Aorta (tissue), 5 donors: ENCODE measurements around the gene ORM2. TPM values are rescaled to one million over a fixed set of nuclear protein-coding genes. Genes with fewer than 3 reads are reported as not detected.
A peak's percentile ranks its signal among the peaks of the same experiment; 100 is the strongest.

ENCODE experiments used
- ATAC-seq: fragments of 200-7000 bp; cut with Tn5 transposase; one replicate; pipeline ENCODE4 v1.9.1; 2022; ENCODE audit warnings: moderate library complexity; ENCODE audit not compliant: low FRiP score
- DNase-seq, 2 donors: peaks; one replicate each; pipeline ENCODE4 v3.0.0-alpha.2; 2020
- H3K27ac ChIP-seq, 2 donors: one replicate each; pipeline ENCODE4 v1.5.1; 2013; ENCODE audit warnings: low read length in 2 of 2, mild to moderate bottlenecking in 2 of 2, moderate library complexity in 2 of 2, control low read depth in 1 of 2, inconsistent platforms in 1 of 2, low read depth in 1 of 2
- H3K27me3 ChIP-seq, 2 donors: one replicate each; pipeline ENCODE4 v1.6.1; 2013; ENCODE audit warnings: control low read depth in 1 of 2, low read length in 1 of 2, mild to moderate bottlenecking in 1 of 2, moderate library complexity in 1 of 2; ENCODE audit not compliant: insufficient read depth in 2 of 2, control insufficient read depth in 1 of 2
- H3K36me3 ChIP-seq, 2 donors: one replicate each; pipeline ENCODE4 v1.6.1; 2013; ENCODE audit warnings: control low read depth in 1 of 2, low read length in 1 of 2, mild to moderate bottlenecking in 1 of 2; ENCODE audit not compliant: insufficient read depth in 2 of 2, control insufficient read depth in 1 of 2
- H3K4me1 ChIP-seq, 2 donors: one replicate each; pipeline ENCODE4 v1.6.1; 2013; ENCODE audit warnings: low read length in 2 of 2, control low read depth in 1 of 2, mild to moderate bottlenecking in 1 of 2, moderate library complexity in 1 of 2; ENCODE audit not compliant: insufficient read depth in 2 of 2, control insufficient read depth in 1 of 2
- H3K4me3 ChIP-seq, 2 donors: one replicate each; pipeline ENCODE4 v1.5.1; 2013; ENCODE audit warnings: low read length in 2 of 2, control low read depth in 1 of 2, mild to moderate bottlenecking in 1 of 2
- H3K9me3 ChIP-seq: one replicate; pipeline ENCODE4 v1.6.1; 2013; ENCODE audit warnings: mild to moderate bottlenecking, low read length; ENCODE audit not compliant: control insufficient read depth
- WGBS, 2 donors: extraction: QIAGEN DNeasy Blood & Tissue Kit; methylation state at CpG; one replicate each; pipeline ENCODE4 v1.1.7; 2013; 5-methylcytosine and 5-hydroxymethylcytosine counted together
- intact Hi-C, 2 donors: fragments of 100-400 bp; cut with DNase I; formaldehyde crosslinking; loops; one replicate each; pipeline versions ENCODE4 v1.14.2 to v1.15.0; 2022
- polyA plus RNA-seq, 2 donors: library from polyadenylated mRNA; stranded (reverse); fragments of 200-250 nt; gene quantifications; one replicate each; pipeline ENCODE4 v1.2.3, GENCODE V29; 2013
- total RNA-seq, 2 donors: library from RNA; stranded (reverse); fragmentation: NEBNext Ultra II Directional; extraction: Animal tissue kit (Norgen Biotek cat#: 25700); gene quantifications; one replicate each; pipeline ENCODE4 v1.2.1, GENCODE V29; 2021
- donor health status: healthy with polysubstance abuse.
- donor health status: Bipolar disorder and iron deficiency.
- donor health status: DM: no; HTN: no; CAD: no.
- donor health status: DM: no; HTN: no; CAD: no.
- donor health status: DM: yes; HTN: yes; CAD: no.

The ORM2 gene
- total and polyA plus RNA-seq, 4 donors, result not detected

GRCh38 chr9:114365194-114365593, 35.5 kb downstream of the ORM2 start:
- no peak overlapping the region for H3K4me3 ChIP-seq
- no peaks in the 10 kb centered on the region for H3K9me3 ChIP-seq
- DNase-seq, result no peak
- H3K27ac ChIP-seq, result no peak overlapping the region
- intact Hi-C loops, result no loop called here
- WGBS, 2 donors, result 88 to 92% methylated on average over 2 of the region's 2 CpGs
- no peaks in the 10 kb centered on the region for H3K27me3 ChIP-seq
- H3K4me1 ChIP-seq, result peaks cover 0 to 2% of the 10 kb centered on the region in 2 donors
- no peak for ATAC-seq
- H3K36me3 ChIP-seq, result peaks cover 0 to 11% of the 10 kb centered on the region in 2 donors

- intact Hi-C loops, result no loop called here
- H3K4me1 ChIP-seq, result peaks cover 0 to 2% of the 10 kb centered on the region in 2 donors
- H3K27ac ChIP-seq, result peak overlapping the region in 1 of 2 donors; percentile 61
- H3K9me3 ChIP-seq, result no peaks in the 10 kb centered on the region
- H3K27me3 ChIP-seq, result no peaks in the 10 kb centered on the region
- no peak overlapping the region for H3K4me3 ChIP-seq
- 20 to 22% methylated on average over 10 of the region's 10 CpGs for WGBS, 2 donors
- ATAC-seq (no peak), DNase-seq (no peak)
- H3K36me3 ChIP-seq, result peaks cover 0 to 8% of the 10 kb centered on the region in 2 donors
Measured at GRCh38 chr9:114366334-114367128, 36.9 kb downstream of the ORM2 start.

GRCh38 chr9:114367366-114367765, 37.7 kb downstream of the ORM2 start:
- intact Hi-C loops, result no loop called here
- ATAC-seq, result no peak
- peaks cover 0 to 5% of the 10 kb centered on the region in 2 donors for H3K36me3 ChIP-seq
- H3K9me3 ChIP-seq, result no peaks in the 10 kb centered on the region
- peak overlapping the region in 1 of 2 donors; percentile 32 for H3K27ac ChIP-seq
- peak in 1 of 2 donors; percentile 65 for DNase-seq
- peaks cover 0 to 2% of the 10 kb centered on the region in 2 donors for H3K4me1 ChIP-seq
- no peak overlapping the region for H3K4me3 ChIP-seq
- WGBS, 2 donors, result 88 to 89% methylated on average over 6 of the region's 6 CpGs
- no peaks in the 10 kb centered on the region for H3K27me3 ChIP-seq

- 84 to 87% methylated on average over 14 of the region's 14 CpGs for WGBS, 2 donors
- Histone ChIP-seq H3K4me1 (peaks cover 0 to 2% of the 10 kb centered on the region in 2 donors), H3K9me3 (no peaks in the 10 kb centered on the region), H3K27me3 (no peaks in the 10 kb centered on the region), H3K27ac (peak overlapping the region in 1 of 2 donors; percentile 9), H3K4me3 (no peak overlapping the region), H3K36me3 (peaks cover 0 to 5% of the 10 kb centered on the region in 2 donors)
- intact Hi-C loops, result no loop called here
- DNase-seq (peak in 1 of 2 donors; percentile 71), ATAC-seq (no peak)
Measured at GRCh38 chr9:114367772-114368569, 38.3 kb downstream of the ORM2 start.

- Histone ChIP-seq H3K27ac (no peak overlapping the region), H3K36me3 (peaks cover 0 to 4% of the 10 kb centered on the region in 2 donors), H3K9me3 (no peaks in the 10 kb centered on the region), H3K27me3 (no peaks in the 10 kb centered on the region), H3K4me1 (peaks cover 0 to 2% of the 10 kb centered on the region in 2 donors), H3K4me3 (no peak overlapping the region)
- peak in 1 of 2 donors; percentile 23 for DNase-seq
- intact Hi-C loops, result no loop called here
- WGBS, 2 donors, result 94 to 96% methylated on average over 9 of the region's 9 CpGs
- ATAC-seq, result no peak
Measured at GRCh38 chr9:114369216-114370130, 39.8 kb downstream of the ORM2 start.

GRCh38 chr9:114370251-114370967, 40.7 kb downstream of the ORM2 start:
- H3K36me3 ChIP-seq, result peaks cover 0 to 2% of the 10 kb centered on the region in 2 donors
- no peak overlapping the region for H3K27ac ChIP-seq
- H3K4me3 ChIP-seq, result no peak overlapping the region
- intact Hi-C loops, result no loop called here
- H3K4me1 ChIP-seq, result peaks cover 0 to 2% of the 10 kb centered on the region in 2 donors
- ATAC-seq, result no peak
- DNase-seq, result peak in 1 of 2 donors; percentile 64
- WGBS, 2 donors, result 58 to 63% methylated on average over 6 of the region's 6 CpGs
- no peaks in the 10 kb centered on the region for H3K27me3 ChIP-seq
- no peaks in the 10 kb centered on the region for H3K9me3 ChIP-seq

GRCh38 chr9:114370968-114371320, 41.3 kb downstream of the ORM2 start:
- intact Hi-C loops, result no loop called here
- H3K4me3 ChIP-seq, result no peak overlapping the region
- 43 to 44% methylated on average over 4 of the region's 4 CpGs for WGBS, 2 donors
- H3K4me1 ChIP-seq, result peaks cover 0 to 2% of the 10 kb centered on the region in 2 donors
- no peak for ATAC-seq
- peak in 1 of 2 donors; percentile 67 for DNase-seq
- H3K27ac ChIP-seq, result no peak overlapping the region
- H3K9me3 ChIP-seq, result no peaks in the 10 kb centered on the region
- H3K36me3 ChIP-seq, result peaks cover 0 to 2% of the 10 kb centered on the region in 2 donors
- no peaks in the 10 kb centered on the region for H3K27me3 ChIP-seq
